ENCODE results near the gene IL4I1.

Gene IL4I1

DNA sequence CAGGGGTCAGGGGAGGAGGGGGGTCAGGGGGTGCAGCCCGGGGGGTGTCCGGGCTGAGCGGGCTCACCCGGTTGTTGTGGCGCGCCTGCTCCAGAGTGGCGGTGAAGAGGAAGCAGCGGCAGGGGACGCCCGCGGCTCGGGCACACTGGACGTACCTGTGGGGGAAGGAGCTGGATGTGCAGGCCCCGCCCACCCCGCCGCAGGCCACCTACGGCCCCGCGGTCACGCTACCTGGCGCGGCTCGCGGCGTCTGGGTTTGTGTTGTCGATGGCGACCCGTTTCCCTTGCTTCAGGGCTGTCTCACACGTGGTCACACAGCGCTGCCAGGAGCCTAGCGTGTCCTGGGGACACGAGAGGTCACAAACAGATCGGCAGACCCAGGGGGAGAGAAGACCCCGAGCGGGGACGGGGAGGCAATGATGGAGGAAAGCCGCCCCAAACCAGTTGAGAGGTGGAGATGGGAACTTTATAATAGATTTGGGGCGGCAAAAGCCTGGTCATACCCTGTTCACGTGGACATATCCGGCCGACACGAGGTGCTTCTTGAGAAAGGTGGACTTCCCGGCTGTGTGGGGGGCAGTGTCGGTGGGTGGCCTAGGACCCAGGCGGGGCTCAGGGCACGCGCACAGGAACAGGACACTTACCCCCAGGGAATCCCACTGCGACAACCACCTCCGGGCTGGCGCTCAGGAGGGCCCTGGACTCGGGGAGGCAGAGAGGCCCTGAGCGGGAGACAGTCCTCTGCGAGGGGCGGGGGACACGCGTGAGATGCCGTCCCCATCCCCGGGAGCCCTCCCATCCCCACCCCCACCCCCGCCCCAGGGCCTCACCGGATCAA is 34.9 kb downstream of the IL4I1 start:
- no peaks in the 10 kb centered on the region for H3K27me3 ChIP-seq (replicated peaks; ENCODE audit: insufficient read depth, low read length)
- no peak overlapping the region for H3K9ac ChIP-seq (ENCODE audit: low read length)
- peaks cover 7% of the 10 kb centered on the region for H3K36me3 ChIP-seq (replicated peaks; ENCODE audit: insufficient read depth, low read length)
- H3K4me3 ChIP-seq (ENCODE audit: low read length) = no peak overlapping the region
- H3K79me2 ChIP-seq (ENCODE audit: low read length) = peaks cover 36% of the 10 kb centered on the region
- no peaks in the 10 kb centered on the region for H3K9me3 ChIP-seq (replicated peaks; ENCODE audit: insufficient read depth, low read length)
- peaks cover 8% of the 10 kb centered on the region; the same call in 1 of the 2 replicates for H3K4me1 ChIP-seq (ENCODE audit: low read length)
- H3K9me2 ChIP-seq (replicated peaks; ENCODE audit: insufficient read depth, low read length) = no peaks in the 10 kb centered on the region
- no peak overlapping the region for H2AFZ ChIP-seq (ENCODE audit: low read length)
- TF ChIP-seq EZH2phosphoT487 (IDR thresholded peaks at IDR 0.05; ENCODE audit: low read length) = no peak
- TF ChIP-seq, protein P1, sequence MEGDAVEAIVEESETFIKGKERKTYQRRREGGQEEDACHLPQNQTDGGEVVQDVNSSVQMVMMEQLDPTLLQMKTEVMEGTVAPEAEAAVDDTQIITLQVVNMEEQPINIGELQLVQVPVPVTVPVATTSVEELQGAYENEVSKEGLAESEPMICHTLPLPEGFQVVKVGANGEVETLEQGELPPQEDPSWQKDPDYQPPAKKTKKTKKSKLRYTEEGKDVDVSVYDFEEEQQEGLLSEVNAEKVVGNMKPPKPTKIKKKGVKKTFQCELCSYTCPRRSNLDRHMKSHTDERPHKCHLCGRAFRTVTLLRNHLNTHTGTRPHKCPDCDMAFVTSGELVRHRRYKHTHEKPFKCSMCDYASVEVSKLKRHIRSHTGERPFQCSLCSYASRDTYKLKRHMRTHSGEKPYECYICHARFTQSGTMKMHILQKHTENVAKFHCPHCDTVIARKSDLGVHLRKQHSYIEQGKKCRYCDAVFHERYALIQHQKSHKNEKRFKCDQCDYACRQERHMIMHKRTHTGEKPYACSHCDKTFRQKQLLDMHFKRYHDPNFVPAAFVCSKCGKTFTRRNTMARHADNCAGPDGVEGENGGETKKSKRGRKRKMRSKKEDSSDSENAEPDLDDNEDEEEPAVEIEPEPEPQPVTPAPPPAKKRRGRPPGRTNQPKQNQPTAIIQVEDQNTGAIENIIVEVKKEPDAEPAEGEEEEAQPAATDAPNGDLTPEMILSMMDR (IDR thresholded peaks at IDR 0.05; ENCODE audit: low read length) = no peak
- TF ChIP-seq EZH2 (optimal IDR thresholded peaks at IDR 0.05; ENCODE audit: low read depth, low read length) = no peak
- peaks cover 6% of the 10 kb centered on the region; the same call in 1 of the 2 replicates for H3F3A ChIP-seq (ENCODE audit: insufficient read depth, low read length)
- no peak for DNase-seq
- H3K27ac ChIP-seq (ENCODE audit: low read length) = no peak overlapping the region
- H4K20me1 ChIP-seq (ENCODE audit: insufficient read depth, low read length) = no peaks in the 10 kb centered on the region
- no peak overlapping the region for H3K4me2 ChIP-seq (ENCODE audit: low read depth, low read length)

DNA sequence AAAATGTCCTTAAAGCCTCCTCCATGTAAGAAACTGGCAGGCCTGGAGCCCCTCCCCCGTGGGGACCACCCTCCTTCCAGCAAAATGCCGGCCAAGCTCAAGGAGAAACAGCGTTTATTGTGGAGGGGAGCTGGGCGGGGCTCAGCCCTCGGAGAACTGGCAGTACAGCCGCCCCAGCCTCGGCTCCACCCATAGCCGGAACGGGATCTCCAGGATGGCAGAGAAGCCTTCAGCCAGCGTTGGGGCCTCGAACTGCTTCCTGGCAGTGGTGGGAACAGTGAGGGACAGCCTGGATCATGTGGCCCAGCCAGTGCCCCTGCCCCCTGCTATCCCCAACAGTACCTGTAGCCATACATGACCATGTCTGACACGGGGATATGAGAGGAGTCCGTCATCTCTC is 35.6 kb downstream of the IL4I1 start:
- H3F3A ChIP-seq (ENCODE audit: insufficient read depth, low read length) = no peaks in the 10 kb centered on the region
- H3K36me3 ChIP-seq (replicated peaks; ENCODE audit: insufficient read depth, low read length) = peaks cover 7% of the 10 kb centered on the region
- H3K9me3 ChIP-seq (replicated peaks; ENCODE audit: insufficient read depth, low read length) = no peaks in the 10 kb centered on the region
- no peak for DNase-seq
- H3K9ac ChIP-seq (ENCODE audit: low read length) = no peak overlapping the region
- H3K9me2 ChIP-seq (replicated peaks; ENCODE audit: insufficient read depth, low read length) = no peaks in the 10 kb centered on the region
- no peak overlapping the region for H3K27ac ChIP-seq (ENCODE audit: low read length)
- H3K27me3 ChIP-seq (replicated peaks; ENCODE audit: insufficient read depth, low read length) = no peaks in the 10 kb centered on the region
- no peak overlapping the region for H3K4me2 ChIP-seq (ENCODE audit: low read depth, low read length)
- no peaks in the 10 kb centered on the region for H4K20me1 ChIP-seq (ENCODE audit: insufficient read depth, low read length)
- peaks cover 30% of the 10 kb centered on the region for H3K79me2 ChIP-seq (ENCODE audit: low read length)
- peaks cover 3% of the 10 kb centered on the region; the same call in 1 of the 2 replicates for H3K4me1 ChIP-seq (ENCODE audit: low read length)
- TF ChIP-seq, protein P1 (IDR thresholded peaks at IDR 0.05; ENCODE audit: low read length) = no peak
- TF ChIP-seq EZH2 (optimal IDR thresholded peaks at IDR 0.05; ENCODE audit: low read depth, low read length) = no peak
- no peak for TF ChIP-seq EZH2phosphoT487 (IDR thresholded peaks at IDR 0.05; ENCODE audit: low read length)
- no peak overlapping the region for H2AFZ ChIP-seq (ENCODE audit: low read length)
- no peak overlapping the region for H3K4me3 ChIP-seq (ENCODE audit: low read length)

DNA sequence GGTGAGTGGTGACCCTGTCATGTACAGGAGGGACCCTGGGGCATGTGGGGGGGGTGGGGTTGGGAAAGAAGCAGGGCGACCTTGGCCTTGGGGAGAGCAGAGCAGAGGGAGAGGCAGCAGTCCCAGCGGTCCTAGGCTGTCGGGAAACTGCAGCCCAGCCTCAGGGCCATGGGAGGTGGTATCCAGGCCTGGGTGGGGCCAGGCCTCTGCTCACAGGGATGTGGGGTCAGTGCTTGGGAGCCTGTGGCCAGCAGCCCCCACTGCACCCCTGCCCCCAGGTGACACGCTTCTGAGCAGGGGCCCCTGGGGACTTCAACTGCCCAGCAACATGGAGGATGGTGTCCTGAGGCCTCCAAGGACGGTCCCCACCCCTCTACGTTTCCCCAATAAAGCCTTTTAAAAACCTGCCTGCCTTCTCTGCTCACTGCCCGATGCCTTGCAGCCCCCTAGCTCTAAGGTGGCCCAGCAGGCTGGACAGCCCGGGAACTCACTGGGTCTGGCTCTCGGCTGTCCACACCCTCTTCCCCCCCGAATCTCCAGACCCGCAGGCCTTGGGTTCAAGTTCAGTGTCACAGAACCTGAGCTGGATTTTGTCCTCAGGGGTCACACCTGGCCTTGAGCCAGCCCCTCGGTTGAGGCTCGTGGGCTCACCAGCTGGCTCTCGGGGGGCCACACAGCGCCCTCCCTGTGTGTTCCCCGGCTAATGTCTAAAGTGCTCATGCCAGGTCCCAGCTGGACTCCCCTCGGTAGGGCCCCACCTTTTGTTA is 36.2 kb downstream of the IL4I1 start:
- no peaks in the 10 kb centered on the region for H3K4me1 ChIP-seq (ENCODE audit: low read length)
- H3K9ac ChIP-seq (ENCODE audit: low read length) = no peak overlapping the region
- H3K4me2 ChIP-seq (ENCODE audit: low read depth, low read length) = no peak overlapping the region
- peaks cover 24% of the 10 kb centered on the region for H3K79me2 ChIP-seq (ENCODE audit: low read length)
- H3K4me3 ChIP-seq (ENCODE audit: low read length) = no peak overlapping the region
- no peak for TF ChIP-seq EZH2phosphoT487 (IDR thresholded peaks at IDR 0.05; ENCODE audit: low read length)
- H3K9me2 ChIP-seq (replicated peaks; ENCODE audit: insufficient read depth, low read length) = no peaks in the 10 kb centered on the region
- no peak for DNase-seq
- no peaks in the 10 kb centered on the region for H4K20me1 ChIP-seq (ENCODE audit: insufficient read depth, low read length)
- no peak overlapping the region for H3K27ac ChIP-seq (ENCODE audit: low read length)
- H3K27me3 ChIP-seq (replicated peaks; ENCODE audit: insufficient read depth, low read length) = no peaks in the 10 kb centered on the region
- no peak overlapping the region for H2AFZ ChIP-seq (ENCODE audit: low read length)
- H3F3A ChIP-seq (ENCODE audit: insufficient read depth, low read length) = 0 out of 2 replicates have a peak, but pooled peaks cover 2% of the 10 kb centered on the region
- H3K36me3 ChIP-seq (replicated peaks; ENCODE audit: insufficient read depth, low read length) = peaks cover 7% of the 10 kb centered on the region
- H3K9me3 ChIP-seq (replicated peaks; ENCODE audit: insufficient read depth, low read length) = no peaks in the 10 kb centered on the region
